Thoracic aorta (tissue), 2 donors: ENCODE results near the gene CHPF. TPM values are rescaled to one million over a fixed set of nuclear protein-coding genes. Genes with fewer than 3 reads are reported as not detected.

Experiments used
- ATAC-seq: fragments of 150-250 bp; one replicate; pipeline ENCODE4 v1.8.0; 2017; ENCODE audit warnings: low read depth; ENCODE audit not compliant: insufficient number of reproducible peaks, low FRiP score
- DNase-seq: peaks from one replicate; pipeline ENCODE4 v3.0.0-alpha.2; 2020; ENCODE audit warnings: low spot score
- H3K27ac ChIP-seq, 2 donors: fragments of 200-600 bp; sonication (generic); 1 replicate in 1 of 2; 2 replicates in 1 of 2; pipeline ENCODE4 v1.5.1; 2016; ENCODE audit warnings: mild to moderate bottlenecking in 2 of 2, moderate library complexity in 2 of 2
- H3K27me3 ChIP-seq: fragments of 200-600 bp; sonication (generic); replicated peaks from 2 replicates; pipeline ENCODE4 v1.6.0; 2016; ENCODE audit warnings: mild to moderate bottlenecking; ENCODE audit not compliant: insufficient read depth
- H3K36me3 ChIP-seq: fragments of 200-600 bp; sonication (generic); one replicate; pipeline ENCODE4 v1.5.1; 2016
- H3K4me1 ChIP-seq, 2 donors: fragments of 200-600 bp; sonication (generic); 1 replicate in 1 of 2; 2 replicates in 1 of 2; pipeline versions ENCODE4 v1.5.1 to v1.6.0; 2016; ENCODE audit warnings: low read depth in 2 of 2, mild to moderate bottlenecking in 1 of 2; ENCODE audit not compliant: control insufficient read depth in 1 of 2
- H3K4me3 ChIP-seq: fragments of 200-600 bp; sonication (generic); 2 replicates; pipeline ENCODE4 v1.5.1; 2016; ENCODE audit warnings: mild to moderate bottlenecking
- H3K9me3 ChIP-seq: fragments of 200-600 bp; sonication (generic); 2 replicates; pipeline ENCODE4 v1.5.1; 2016
- CTCF ChIP-seq: fragments of 200-600 bp; sonication (generic); IDR thresholded peaks from one replicate; pipeline ENCODE4 v1.5.1; 2019; ENCODE audit warnings: antibody characterized with exemption
- total RNA-seq, 2 donors: library from RNA; depleted of rRNA; stranded (reverse); fragments of >200 nt; gene quantifications; one replicate each; pipeline versions ENCODE4 v1.1.0 to v1.2.3, GENCODE V29; 2016

The CHPF gene
- total RNA-seq, 2 donors from 2014 or later: 184 to 269 TPM

DNA sequence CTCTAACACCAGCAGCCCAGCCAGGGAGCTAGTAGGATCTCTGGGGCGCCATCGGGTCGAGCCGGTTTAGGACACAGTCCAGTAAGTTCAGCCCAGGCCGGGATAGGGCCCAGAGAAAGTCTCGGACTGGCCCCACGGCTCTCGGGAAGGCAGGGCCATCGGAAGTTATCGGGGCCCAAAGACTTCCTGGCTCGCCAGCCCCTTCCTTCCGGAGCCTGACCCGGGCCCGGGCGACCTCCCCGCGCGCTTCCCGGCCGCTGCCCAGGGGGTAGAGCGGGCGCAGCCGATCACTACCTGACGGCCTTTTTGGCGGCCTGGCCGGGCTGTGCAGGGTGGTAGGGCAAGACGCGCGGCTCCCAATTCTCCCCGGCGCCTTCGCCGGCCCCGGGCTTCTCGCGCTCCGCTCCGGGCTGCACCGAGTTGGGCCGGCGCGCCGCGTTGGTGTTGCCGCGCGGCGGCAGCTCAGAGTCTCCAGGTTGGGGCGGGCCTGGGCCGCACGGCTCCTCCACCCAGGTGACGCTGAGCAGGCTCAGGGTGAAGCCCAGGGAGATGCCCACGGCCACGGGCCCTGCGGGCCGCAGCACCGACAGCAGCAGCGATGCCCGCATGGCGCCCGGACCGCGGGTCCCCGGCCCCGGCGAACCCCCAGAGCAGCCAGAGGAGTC lies 546 bp downstream of the CHPF start:
- H3K27me3 ChIP-seq: no peaks in the 10 kb centered on the region
- no peaks in the 10 kb centered on the region for H3K9me3 ChIP-seq
- peak overlapping the region; percentile 83 to 94 for H3K27ac ChIP-seq
- H3K4me1 ChIP-seq: peaks cover 15 to 24% of the 10 kb centered on the region in 2 donors
- ATAC-seq (peak; percentile 25), DNase-seq (no peak)
- H3K36me3 ChIP-seq: peaks cover 26% of the 10 kb centered on the region
- no peak for TF ChIP-seq CTCF
- peak overlapping the region; percentile 91 for H3K4me3 ChIP-seq

GRCh38 chr2:219541611-219542180 lies 1.9 kb downstream of the CHPF start:
- H3K4me1 ChIP-seq: peaks cover 15 to 24% of the 10 kb centered on the region in 2 donors
- peak; percentile 85 for TF ChIP-seq CTCF
- no peaks in the 10 kb centered on the region for H3K9me3 ChIP-seq
- ATAC-seq: no peak
- H3K36me3 ChIP-seq: peaks cover 26% of the 10 kb centered on the region
- no peak for DNase-seq
- no peaks in the 10 kb centered on the region for H3K27me3 ChIP-seq
- H3K27ac ChIP-seq: no peak overlapping the region
- peak overlapping the region; percentile 64 for H3K4me3 ChIP-seq

GRCh38 chr2:219540784-219541504 lies 2.7 kb downstream of the CHPF start:
- Histone ChIP-seq H3K9me3 (no peaks in the 10 kb centered on the region), H3K27ac (no peak overlapping the region), H3K4me1 (peaks cover 15 to 24% of the 10 kb centered on the region in 2 donors), H3K4me3 (no peak overlapping the region), H3K36me3 (peaks cover 26% of the 10 kb centered on the region), H3K27me3 (no peaks in the 10 kb centered on the region)
- DNase-seq (no peak), ATAC-seq (no peak)
- no peak for TF ChIP-seq CTCF

- no peaks in the 10 kb centered on the region for H3K27me3 ChIP-seq
- TF ChIP-seq CTCF: no peak
- ATAC-seq (no peak), DNase-seq (no peak)
- H3K27ac ChIP-seq: no peak overlapping the region
- peaks cover 15 to 24% of the 10 kb centered on the region in 2 donors for H3K4me1 ChIP-seq
- no peak overlapping the region for H3K4me3 ChIP-seq
- peaks cover 26% of the 10 kb centered on the region for H3K36me3 ChIP-seq
- H3K9me3 ChIP-seq: no peaks in the 10 kb centered on the region
These were observed 3.5 kb downstream of the CHPF start for GRCh38 chr2:219539926-219540678.
